Suprapubic skin (tissue), 4 donors: ENCODE results near the gene PGBD5.

ENCODE experiments used
- EP300 ChIP-seq: sonication (generic); formaldehyde crosslinking; IDR thresholded peaks from one replicate; pipeline ENCODE4 v1.6.1; 2017; ENCODE audit warnings: antibody characterized with exemption
- POLR2A ChIP-seq, 2 donors: fragments of 450-650 bp; IDR thresholded peaks; one replicate each; pipeline ENCODE4 v1.6.1; 2017; ENCODE audit warnings: antibody characterized with exemption in 2 of 2, mild to moderate bottlenecking in 2 of 2, moderate library complexity in 2 of 2
- POLR2AphosphoS5 ChIP-seq, 3 donors: sonication (generic); formaldehyde crosslinking; IDR thresholded peaks; one replicate each; pipeline ENCODE4 v1.6.1; 2017; ENCODE audit warnings: antibody characterized with exemption in 3 of 3
- TF ChIP-seq, protein P1 (sequence below), 2 donors: fragments of 200-600 bp in 1 of 2; fragments of 450-650 bp in 1 of 2; sonication (generic) in 1 of 2; IDR thresholded peaks; one replicate each; pipeline ENCODE4 v1.5.1; 2016 to 2019; ENCODE audit warnings: antibody characterized with exemption in 2 of 2, mild to moderate bottlenecking in 1 of 2, moderate library complexity in 1 of 2

DNA sequence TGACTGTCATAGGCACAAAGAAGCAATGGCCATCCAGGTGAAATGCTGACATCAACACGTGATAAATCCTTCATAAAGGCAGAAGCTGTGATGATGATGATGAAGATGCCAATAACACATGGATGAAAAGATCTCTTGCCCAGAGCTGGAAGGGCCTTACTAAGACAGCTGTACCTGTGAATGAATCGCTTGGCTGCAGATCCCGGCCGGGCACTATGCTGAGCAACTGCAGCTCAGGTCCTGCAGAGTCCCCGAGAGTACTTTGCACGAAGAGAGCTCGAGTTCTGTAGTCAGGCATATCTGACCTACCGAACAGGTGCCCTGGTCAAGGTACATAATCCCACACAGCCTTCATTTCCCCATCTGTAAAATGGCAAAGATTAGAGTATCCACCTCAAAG, 48.8 kb downstream of the PGBD5 start:
- TF ChIP-seq, protein P1, sequence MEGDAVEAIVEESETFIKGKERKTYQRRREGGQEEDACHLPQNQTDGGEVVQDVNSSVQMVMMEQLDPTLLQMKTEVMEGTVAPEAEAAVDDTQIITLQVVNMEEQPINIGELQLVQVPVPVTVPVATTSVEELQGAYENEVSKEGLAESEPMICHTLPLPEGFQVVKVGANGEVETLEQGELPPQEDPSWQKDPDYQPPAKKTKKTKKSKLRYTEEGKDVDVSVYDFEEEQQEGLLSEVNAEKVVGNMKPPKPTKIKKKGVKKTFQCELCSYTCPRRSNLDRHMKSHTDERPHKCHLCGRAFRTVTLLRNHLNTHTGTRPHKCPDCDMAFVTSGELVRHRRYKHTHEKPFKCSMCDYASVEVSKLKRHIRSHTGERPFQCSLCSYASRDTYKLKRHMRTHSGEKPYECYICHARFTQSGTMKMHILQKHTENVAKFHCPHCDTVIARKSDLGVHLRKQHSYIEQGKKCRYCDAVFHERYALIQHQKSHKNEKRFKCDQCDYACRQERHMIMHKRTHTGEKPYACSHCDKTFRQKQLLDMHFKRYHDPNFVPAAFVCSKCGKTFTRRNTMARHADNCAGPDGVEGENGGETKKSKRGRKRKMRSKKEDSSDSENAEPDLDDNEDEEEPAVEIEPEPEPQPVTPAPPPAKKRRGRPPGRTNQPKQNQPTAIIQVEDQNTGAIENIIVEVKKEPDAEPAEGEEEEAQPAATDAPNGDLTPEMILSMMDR (IDR thresholded peaks at IDR 0.05): no peak
- TF ChIP-seq POLR2A (IDR thresholded peaks at IDR 0.05) (no peak), POLR2AphosphoS5 (IDR thresholded peaks at IDR 0.05) (no peak), EP300 (no peak)
